ENCODE measurements around the gene ZFP42.

ZFP42 gene

DNA sequence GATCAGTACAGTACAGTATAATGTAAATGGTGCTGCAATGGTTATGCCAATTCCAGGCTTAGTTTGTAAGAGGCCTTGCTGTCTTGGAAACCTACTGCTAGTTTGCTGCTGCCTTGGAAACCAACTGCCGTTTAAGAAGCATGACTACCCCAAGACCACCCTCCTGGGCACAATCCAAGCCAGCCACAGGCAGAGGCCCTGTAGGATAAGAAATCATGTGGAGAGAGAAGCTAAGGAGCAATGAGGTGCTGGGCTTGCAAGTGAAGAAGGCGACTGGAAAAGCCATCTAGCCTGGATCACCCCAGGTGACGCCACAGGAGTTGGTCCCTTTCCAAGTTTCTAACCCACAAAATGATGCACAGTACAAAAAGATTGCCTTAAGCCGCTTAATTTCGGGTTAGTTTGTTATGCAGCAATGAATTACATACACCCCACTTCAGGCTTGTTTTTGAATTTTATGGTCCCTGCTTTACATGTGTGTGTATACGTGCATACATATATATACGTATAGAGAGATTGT is 16.9 kb downstream of the ZFP42 start:
- DNase-seq, result no peak
- TF ChIP-seq, protein P1, sequence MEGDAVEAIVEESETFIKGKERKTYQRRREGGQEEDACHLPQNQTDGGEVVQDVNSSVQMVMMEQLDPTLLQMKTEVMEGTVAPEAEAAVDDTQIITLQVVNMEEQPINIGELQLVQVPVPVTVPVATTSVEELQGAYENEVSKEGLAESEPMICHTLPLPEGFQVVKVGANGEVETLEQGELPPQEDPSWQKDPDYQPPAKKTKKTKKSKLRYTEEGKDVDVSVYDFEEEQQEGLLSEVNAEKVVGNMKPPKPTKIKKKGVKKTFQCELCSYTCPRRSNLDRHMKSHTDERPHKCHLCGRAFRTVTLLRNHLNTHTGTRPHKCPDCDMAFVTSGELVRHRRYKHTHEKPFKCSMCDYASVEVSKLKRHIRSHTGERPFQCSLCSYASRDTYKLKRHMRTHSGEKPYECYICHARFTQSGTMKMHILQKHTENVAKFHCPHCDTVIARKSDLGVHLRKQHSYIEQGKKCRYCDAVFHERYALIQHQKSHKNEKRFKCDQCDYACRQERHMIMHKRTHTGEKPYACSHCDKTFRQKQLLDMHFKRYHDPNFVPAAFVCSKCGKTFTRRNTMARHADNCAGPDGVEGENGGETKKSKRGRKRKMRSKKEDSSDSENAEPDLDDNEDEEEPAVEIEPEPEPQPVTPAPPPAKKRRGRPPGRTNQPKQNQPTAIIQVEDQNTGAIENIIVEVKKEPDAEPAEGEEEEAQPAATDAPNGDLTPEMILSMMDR (IDR thresholded peaks at IDR 0.05; ENCODE audit: low read depth, low read length, missing control alignments), result no peak
- Histone ChIP-seq H3K27me3 (replicated peaks) (no peaks in the 10 kb centered on the region), H3K36me3 (replicated peaks) (no peaks in the 10 kb centered on the region), H3K27ac (no peak overlapping the region), H3K4me3 (ENCODE audit: low read depth, low read length) (no peak overlapping the region)
- in situ Hi-C loops (cut with HindIII; ENCODE audit: low pct_ligation_motif_present, low sequenced_read_pairs), result no loop called here

DNA sequence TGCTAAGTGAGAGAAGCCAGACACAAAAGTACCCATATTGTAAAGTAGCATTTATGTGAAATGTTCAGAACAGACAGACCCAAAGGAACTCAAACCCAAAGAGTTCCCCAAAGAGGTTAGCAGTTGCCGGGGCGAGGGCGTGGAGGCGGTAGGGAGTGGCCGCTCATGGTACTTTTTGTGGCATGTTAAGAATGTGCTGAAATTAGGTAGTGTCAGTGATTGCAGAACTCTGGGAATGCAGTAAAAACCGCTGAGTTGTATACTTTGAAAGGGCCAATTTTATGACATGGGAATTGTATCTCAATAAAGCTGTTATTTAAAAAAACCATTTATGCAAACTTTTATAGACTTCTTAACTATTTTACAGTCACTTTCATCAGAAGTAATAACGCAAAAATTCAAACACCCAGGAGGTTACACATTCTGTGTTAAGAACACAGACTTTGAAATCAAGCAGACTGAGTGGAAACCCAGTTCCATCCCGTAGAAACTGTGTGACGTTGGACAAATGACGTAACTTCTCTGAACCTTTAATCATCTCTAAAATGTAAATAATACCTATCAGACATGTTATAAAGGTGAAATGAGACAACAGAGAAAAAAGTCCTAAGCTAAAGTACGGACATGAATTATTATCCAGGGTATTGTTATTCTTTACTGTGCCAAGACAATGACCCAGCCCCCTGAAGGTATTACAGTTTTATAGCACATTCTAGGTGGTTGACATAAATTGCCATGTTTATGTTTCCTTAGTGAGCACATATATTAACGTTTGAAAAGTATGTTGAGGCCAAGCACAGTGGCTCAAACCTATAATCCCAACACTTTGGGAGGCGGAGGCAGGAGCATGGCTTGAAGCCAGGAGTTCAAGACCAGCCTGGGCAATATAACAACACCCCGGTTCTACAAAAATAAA is 19.7 kb downstream of the ZFP42 start:
- TF ChIP-seq, protein P1 (IDR thresholded peaks at IDR 0.05; ENCODE audit: low read depth, low read length, missing control alignments), result no peak
- Histone ChIP-seq H3K27me3 (replicated peaks) (no peaks in the 10 kb centered on the region), H3K27ac (no peak overlapping the region), H3K36me3 (replicated peaks) (no peaks in the 10 kb centered on the region), H3K4me3 (ENCODE audit: low read depth, low read length) (no peak overlapping the region)
- in situ Hi-C loops (cut with HindIII; ENCODE audit: low pct_ligation_motif_present, low sequenced_read_pairs), result no loop called here
- DNase-seq, result no peak

DNA sequence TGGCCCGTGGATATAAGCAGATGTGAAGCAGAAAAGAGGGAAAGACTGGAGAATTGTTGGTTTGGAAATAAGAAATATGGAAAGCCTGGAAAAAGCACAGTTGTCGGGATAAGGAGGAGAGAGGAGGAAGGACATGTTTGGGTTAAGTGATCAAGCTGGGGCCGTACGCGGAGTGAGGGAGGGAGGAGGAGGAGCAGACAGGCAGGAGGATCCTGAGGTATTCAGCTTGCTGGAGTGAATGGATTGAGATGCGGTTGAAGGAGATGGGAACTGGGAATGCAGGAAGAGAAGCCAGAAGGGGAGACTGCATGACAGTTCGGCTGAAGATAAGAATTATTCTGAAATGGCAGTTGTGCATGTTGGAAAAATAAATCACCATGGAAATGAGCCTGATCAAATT is 21.2 kb downstream of the ZFP42 start:
- TF ChIP-seq, protein P1 (IDR thresholded peaks at IDR 0.05; ENCODE audit: low read depth, low read length, missing control alignments), result no peak
- DNase-seq, result no peak
- Histone ChIP-seq H3K36me3 (replicated peaks) (no peaks in the 10 kb centered on the region), H3K27ac (no peak overlapping the region), H3K4me3 (ENCODE audit: low read depth, low read length) (no peak overlapping the region), H3K27me3 (replicated peaks) (no peaks in the 10 kb centered on the region)
- in situ Hi-C loops (cut with HindIII; ENCODE audit: low pct_ligation_motif_present, low sequenced_read_pairs), result no loop called here

DNA sequence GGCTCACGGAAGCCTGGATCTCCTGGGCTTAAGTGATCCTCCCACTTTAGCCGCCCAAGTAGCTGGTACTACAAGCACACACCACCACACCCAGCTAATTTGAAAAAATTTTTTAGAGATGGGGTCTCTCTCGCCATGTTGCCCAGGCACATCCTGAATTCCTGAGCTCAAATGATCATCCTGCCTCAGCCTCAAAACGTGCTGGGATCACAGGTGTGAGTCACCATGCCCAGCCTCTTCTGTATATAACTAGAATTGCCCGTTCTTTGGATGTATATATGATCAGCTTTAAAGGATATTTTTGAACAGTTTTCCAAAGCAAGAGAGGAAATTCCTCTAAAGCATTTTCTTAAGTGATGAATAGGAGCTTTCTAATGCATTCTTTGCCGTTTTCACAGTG is 22.7 kb downstream of the ZFP42 start:
- TF ChIP-seq, protein P1 (IDR thresholded peaks at IDR 0.05; ENCODE audit: low read depth, low read length, missing control alignments), result no peak
- DNase-seq, result no peak

DNA sequence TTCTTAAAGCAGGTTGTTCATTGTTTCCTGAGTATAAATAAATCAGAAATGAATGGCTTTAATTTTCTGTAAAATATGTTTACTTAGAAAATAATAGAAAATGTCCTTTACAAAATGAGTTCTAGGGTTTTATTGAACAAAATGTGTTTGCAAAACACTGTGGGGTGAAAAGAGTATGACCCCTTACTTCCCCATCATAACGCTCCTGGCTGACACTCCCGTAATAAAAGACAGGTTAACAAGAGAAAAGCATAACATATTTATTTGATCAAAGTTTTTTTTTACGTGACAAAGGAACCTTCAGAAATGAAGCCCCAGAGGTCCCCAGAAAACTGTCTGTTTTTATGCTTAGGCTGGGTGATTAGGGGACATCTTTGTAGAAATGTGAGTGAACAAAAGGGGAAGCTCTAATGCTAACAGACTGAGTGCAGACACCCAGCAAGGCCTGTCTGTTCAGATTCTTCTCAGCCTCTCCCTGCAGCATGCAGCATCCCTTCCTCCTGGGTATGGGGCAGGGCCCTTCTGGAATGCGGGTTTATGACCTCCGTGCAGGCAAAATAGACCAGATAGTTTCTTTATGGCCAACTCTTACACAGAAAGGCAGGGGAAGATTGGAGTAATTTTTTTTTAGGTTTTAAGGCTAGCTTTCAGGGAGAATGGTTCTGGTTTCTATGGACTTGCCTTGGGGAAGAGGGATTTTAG is 26.1 kb downstream of the ZFP42 start:
- no peak overlapping the region for H3K4me3 ChIP-seq (ENCODE audit: low read depth, low read length)
- H3K27me3 ChIP-seq (replicated peaks), result no peaks in the 10 kb centered on the region
- in situ Hi-C loops (cut with HindIII; ENCODE audit: low pct_ligation_motif_present, low sequenced_read_pairs), result no loop called here
- no peak for DNase-seq
- TF ChIP-seq, protein P1 (IDR thresholded peaks at IDR 0.05; ENCODE audit: low read depth, low read length, missing control alignments), result no peak
- H3K36me3 ChIP-seq (replicated peaks), result no peaks in the 10 kb centered on the region
- H3K27ac ChIP-seq, result no peak overlapping the region

More for the DNA sequence above, 22.7 kb downstream of the ZFP42 start:
- H3K36me3 ChIP-seq (replicated peaks), result no peaks in the 10 kb centered on the region
- no peak overlapping the region for H3K4me3 ChIP-seq (ENCODE audit: low read depth, low read length)
- no peaks in the 10 kb centered on the region for H3K27me3 ChIP-seq (replicated peaks)
- in situ Hi-C loops (cut with HindIII; ENCODE audit: low pct_ligation_motif_present, low sequenced_read_pairs), result no loop called here
- H3K27ac ChIP-seq, result no peak overlapping the region

All from brain microvascular endothelial cell (primary cell).